ENCODE measurements around the gene OR1D5. TPM values are rescaled to one million over a fixed set of nuclear protein-coding genes. Genes with fewer than 3 reads are reported as not detected.
"Not testable (repeated sequence)": the region's sequence is repeated elsewhere in the genome, so short reads cannot be mapped to it uniquely, and the experiment has no call there.

The OR1D5 gene, protein sequence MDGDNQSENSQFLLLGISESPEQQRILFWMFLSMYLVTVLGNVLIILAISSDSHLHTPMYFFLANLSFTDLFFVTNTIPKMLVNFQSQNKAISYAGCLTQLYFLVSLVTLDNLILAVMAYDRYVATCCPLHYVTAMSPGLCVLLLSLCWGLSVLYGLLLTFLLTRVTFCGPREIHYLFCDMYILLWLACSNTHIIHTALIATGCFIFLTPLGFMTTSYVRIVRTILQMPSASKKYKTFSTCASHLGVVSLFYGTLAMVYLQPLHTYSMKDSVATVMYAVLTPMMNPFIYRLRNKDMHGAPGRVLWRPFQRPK
- not detected in 2 replicates for total RNA-seq

- intact Hi-C loops (cut with micrococcal nuclease), result not testable (repeated sequence)
Observed at GRCh38 chr17:3063507-3063906, at the start of gene OR1D5. OR1D5 (minus strand) TSS chr17:3063607; CDS start chr17:3063607, 0 bp downstream.

- intact Hi-C loops (cut with micrococcal nuclease), result no loop called here
Observed at GRCh38 chr17:3104322-3104721, 40.9 kb upstream of the OR1D5 start, which contains the start of gene OR1D2. OR1D2 (minus strand) TSS chr17:3104422; CDS start chr17:3092996, 11,426 bp downstream.

- intact Hi-C loops (cut with micrococcal nuclease), result not testable (repeated sequence)
Observed at GRCh38 chr17:3073850-3074249, 10.4 kb upstream of the OR1D5 start.

- intact Hi-C loops (cut with micrococcal nuclease), result not testable (repeated sequence)
Observed at GRCh38 chr17:3065192-3065591, 1.8 kb upstream of the OR1D5 start.

DNA sequence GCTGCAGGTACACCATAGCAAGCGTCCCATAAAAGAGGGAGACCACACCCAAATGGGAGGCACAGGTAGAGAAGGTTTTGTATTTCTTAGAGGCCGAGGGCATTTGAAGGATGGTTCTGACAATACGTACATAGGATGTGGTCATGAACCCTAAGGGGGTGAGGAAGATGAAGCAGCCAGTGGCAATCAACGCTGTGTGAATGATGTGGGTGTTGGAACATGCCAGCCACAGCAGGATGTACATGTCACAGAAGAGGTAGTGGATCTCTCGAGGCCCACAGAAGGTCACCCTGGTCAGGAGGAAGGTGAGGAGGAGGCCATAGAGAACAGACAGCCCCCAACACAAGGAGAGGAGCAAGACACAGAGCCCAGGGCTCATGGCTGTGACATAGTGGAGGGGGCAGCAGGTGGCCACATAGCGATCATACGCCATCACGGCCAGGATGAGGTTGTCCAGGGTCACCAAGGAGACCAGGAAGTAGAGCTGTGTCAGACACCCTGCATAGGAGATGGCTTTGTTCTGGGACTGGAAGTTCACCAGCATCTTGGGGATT lies 506 bp downstream of the OR1D5 start:
- intact Hi-C loops (cut with micrococcal nuclease), result not testable (repeated sequence)

DNA sequence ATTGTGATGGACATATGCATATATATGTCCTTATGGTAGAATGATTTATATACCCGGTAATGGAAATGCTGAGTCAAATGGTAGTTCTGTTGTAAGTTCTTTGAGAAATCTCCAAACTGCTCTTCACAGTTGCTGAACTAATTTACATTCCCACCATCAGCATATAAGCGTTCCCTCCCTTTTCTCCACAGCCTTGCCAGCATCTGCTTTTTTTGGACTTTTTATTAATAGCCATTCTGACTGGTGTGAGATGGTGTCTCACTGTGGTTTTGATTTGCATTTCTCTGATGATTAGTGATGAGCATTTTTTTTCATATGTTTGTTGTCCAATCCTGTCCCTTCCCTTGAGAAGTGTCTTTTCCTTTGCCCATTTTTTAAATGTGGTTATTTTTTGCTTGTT lies 8.5 kb downstream of the OR1D5 start:
- intact Hi-C loops (cut with micrococcal nuclease), result loop anchor here (5.0 kb wide), 1 partner anchor 197 kb away; no protein-coding TSS in a partner anchor

- intact Hi-C loops (cut with micrococcal nuclease), result loop anchor here (1.0 to 5.0 kb wide), 2 partner anchors 203 to 619 kb away; partner anchors contain the start of genes EMC6 and TAX1BP3
Observed at GRCh38 chr17:3049705-3050295, 13.6 kb downstream of the OR1D5 start.

DNA sequence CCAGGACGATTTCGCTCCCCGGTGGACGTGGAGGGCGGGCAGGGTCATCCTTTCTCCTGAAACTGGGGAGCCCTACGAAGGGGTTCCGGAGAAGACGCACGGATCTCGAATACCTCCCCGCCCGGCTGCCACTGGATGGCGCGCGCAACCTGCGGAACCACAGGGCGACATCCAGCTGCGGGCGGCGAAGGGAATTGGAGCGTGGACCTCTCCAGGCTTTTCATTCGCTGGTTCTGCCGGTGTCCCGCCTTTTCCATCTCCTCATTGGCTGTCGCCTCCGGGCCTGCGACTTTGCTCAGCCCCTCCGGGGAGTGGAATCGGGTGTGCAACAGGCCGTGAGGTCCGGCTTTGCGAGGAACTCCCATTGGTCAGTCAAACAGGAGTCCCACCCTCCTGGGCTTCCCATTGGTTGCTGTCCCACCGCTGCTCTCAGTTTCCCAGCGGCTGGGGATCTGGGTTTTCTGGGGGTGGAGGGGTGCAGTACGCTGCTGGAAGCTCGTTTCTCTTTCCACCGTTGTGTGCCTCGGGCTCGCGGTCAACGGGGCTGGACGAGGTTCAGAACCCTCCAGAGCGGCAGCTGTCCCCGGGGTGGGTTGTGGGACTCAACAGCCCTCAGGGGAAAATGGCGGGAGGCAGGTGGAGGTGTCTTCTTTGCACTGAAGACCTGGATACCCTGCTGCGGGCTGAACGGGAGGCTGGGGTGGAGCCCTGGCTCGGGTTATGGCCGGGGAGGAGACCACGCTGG lies 14.5 kb downstream of the OR1D5 start:
- intact Hi-C loops (cut with micrococcal nuclease), result loop anchor here (1.0 kb wide), 1 partner anchor 619 kb away; the partner anchor contains the start of genes EMC6 and TAX1BP3

GRCh38 chr17:3046753-3047152 lies 16.7 kb downstream of the OR1D5 start:
- intact Hi-C loops (cut with micrococcal nuclease), result no loop called here

DNA sequence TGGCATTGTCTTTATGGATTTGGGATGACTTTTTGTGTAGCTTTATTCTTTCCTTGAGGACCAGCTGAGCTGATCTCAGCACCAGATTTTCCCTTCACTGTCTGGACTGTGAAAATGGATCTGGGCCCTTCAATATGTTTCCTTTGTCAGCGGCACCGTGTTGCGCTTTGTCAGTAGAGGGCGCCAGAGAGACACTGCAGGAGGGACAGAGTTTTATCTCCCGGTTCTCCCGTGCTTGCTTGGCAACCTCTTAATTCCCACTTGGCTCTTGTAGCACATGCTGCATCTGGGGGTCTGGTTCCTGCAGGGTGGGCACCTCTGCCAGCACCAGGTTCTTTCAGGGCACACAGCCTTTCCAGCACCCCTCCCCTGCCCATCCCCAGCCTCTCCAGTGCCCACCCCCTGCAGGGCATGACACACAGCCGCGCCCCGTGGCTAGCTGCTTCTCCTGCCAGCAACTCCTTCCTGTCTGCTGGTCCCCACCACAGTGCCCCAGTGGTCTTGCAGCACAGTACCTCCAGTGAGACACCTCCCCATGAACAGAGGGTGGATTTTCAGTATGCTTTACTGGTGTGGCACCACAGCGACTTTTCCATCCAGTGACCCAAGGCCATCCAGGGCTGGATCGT lies 19.6 kb downstream of the OR1D5 start:
- intact Hi-C loops (cut with micrococcal nuclease), result no loop called here

DNA sequence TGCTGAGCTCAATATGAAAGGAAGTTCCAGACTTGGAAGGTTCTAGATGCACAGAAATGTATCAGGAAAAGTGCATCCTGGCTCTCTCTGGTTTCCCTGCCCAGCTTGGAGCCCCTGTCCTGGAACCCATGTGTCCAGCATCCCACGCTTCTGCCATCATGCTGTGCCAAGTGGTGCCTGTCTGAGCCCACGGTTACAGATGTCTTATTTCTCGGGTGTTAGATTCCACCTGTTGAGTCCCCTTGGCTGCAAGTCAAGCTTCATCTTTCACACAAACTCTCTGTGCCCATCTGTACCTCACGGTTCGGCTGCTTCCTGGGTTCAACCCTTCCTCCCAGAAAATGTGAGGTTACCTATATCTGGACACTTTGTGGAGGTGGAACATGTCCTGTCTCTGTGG lies 22.5 kb downstream of the OR1D5 start:
- intact Hi-C loops (cut with micrococcal nuclease), result no loop called here

DNA sequence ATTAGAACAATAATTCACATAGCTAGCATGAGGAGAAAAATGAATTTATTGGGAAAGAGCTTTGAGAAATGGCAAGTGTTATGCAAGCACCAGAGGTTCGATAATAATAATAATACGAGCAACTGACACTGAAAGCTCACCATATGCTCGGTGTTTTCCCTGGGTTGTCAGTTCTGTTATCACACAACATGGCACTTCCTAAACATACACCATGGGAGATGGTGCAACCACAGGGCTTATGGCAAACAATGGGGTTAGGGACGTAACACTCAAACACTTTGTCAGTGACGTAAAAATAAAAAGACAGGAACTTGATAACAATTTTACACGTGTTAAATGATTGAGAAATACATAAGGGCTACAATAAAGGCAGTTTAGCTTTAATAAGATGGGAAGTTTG lies 23.7 kb downstream of the OR1D5 start:
- intact Hi-C loops (cut with micrococcal nuclease), result no loop called here

DNA sequence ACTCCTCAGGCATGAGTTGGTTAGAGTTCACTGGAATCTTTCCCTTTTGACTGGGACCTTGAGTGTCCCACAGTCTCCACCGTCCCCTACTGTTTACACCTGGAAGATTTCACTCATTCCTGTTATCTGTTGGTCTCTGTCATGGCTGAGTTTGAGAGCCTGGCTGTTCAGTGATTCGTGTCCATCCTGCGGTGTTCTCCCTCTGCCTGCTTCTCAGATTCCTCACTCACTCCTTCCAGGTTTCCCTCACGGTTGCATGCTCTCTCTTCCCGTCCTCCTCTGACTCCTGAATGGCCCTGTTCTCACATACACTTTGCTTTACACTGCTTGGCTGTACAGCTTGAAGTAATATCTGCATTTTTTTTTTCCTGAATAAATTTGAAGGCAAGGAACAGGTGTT lies 24.5 kb downstream of the OR1D5 start:
- intact Hi-C loops (cut with micrococcal nuclease), result no loop called here

- intact Hi-C loops (cut with micrococcal nuclease), result no loop called here
Observed at GRCh38 chr17:3037259-3037658, 26.1 kb downstream of the OR1D5 start.

DNA sequence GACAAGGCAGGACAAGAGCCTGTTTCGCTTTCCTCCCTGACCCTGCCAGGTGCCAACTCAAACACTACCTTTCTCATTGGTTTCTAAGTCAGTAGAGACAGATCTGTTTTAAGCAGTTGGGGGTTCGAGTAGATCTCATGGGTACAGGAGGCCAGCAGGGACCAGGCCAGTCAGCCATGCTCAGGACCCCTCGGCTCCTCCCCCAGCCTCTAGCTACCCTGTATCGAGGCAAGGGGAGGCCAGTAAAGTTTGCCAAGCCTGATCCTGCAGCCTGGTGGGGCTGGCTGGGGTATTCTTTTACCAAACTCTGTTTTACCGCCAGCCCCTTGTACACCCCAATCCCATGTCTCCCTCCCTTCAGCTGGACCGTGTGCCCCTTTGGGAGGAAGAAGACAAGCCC lies 26.6 kb downstream of the OR1D5 start:
- intact Hi-C loops (cut with micrococcal nuclease), result no loop called here

DNA sequence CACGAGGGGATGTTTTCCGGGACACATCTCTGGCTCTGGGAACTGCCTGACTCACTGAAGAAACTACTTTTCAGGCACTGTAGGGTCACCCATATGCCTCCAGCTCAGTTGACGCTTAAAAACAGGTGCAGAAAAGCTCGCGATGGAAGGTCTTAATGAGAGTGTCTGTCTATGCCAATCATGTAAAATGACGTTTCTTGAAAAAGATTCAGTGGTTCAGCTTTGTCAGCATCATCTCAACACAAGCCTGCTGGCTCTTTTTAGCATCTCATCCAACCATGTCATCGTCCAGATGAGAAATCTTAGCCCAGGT lies 27.5 kb downstream of the OR1D5 start:
- intact Hi-C loops (cut with micrococcal nuclease), result no loop called here

- intact Hi-C loops (cut with micrococcal nuclease), result no loop called here
Observed at GRCh38 chr17:3035256-3035967, 28.0 kb downstream of the OR1D5 start.

- intact Hi-C loops (cut with micrococcal nuclease), result no loop called here
Observed at GRCh38 chr17:3034578-3034920, 28.9 kb downstream of the OR1D5 start.

DNA sequence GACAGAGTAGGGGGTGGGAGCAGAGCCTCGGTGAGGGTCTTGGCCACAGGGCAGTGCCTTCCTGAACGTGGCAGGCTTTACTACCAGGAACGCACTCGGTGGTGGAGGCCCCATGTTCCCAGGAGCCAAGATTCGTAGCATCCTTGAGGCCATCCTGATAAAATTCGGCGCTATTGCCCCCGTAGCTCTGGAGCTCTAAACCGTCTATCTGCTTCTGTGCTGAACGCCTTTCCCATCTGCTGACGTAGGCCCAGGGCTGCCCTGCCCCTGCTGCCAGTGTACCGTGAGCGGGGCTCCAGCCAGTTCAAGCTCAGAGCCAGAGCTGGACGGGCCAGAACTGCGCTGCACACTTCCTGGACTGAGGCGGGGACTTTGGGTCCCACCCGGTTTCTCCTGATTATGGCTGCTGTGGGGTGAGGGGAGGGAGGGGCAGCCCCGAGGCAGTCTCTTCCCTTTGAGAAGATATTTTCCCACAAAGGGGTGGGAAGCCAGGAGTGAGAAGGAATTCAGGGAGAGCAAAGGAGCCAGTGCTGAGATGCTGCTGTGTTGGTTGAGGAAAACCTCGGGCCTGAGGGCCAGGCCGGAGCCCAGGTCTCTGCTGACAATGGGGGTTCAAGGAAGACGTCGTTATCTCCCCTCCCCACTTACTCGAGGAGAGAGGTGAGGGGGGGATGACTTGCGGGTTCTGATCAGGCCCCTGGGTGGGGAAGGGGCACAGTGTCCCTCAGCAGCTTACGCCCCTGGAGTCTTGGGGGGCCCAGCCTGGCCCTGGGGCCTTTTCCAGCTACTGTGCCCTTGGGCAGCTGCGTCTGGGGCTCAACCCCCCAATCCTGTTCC lies 29.4 kb downstream of the OR1D5 start:
- intact Hi-C loops (cut with micrococcal nuclease), result no loop called here

- intact Hi-C loops (cut with micrococcal nuclease), result no loop called here
Observed at GRCh38 chr17:3033248-3033640, 30.2 kb downstream of the OR1D5 start.

Measured in T-helper 1 cell treated with Interleukin-12 subunit alpha and Interleukin-12 subunit beta and Interleukin-4 antibody, amounts not matched to agents 30 ng/mL and 1 ng/mL, for 36 hours (primary cell).